Activated naive CD4-positive, alpha-beta T cell treated with Interleukin-2 at 50 U/mL for 16 hours (primary cell): Measurements from ENCODE around the gene GOLGA6D.
"Not testable (repeated sequence)": the region's sequence is repeated elsewhere in the genome, so short reads cannot be mapped to it uniquely, and the experiment has no call there.

Experiments
- DNase-seq: peaks from one replicate; pipeline ENCODE4 v3.0.0-alpha.2; 2020

Gene GOLGA6D, protein sequence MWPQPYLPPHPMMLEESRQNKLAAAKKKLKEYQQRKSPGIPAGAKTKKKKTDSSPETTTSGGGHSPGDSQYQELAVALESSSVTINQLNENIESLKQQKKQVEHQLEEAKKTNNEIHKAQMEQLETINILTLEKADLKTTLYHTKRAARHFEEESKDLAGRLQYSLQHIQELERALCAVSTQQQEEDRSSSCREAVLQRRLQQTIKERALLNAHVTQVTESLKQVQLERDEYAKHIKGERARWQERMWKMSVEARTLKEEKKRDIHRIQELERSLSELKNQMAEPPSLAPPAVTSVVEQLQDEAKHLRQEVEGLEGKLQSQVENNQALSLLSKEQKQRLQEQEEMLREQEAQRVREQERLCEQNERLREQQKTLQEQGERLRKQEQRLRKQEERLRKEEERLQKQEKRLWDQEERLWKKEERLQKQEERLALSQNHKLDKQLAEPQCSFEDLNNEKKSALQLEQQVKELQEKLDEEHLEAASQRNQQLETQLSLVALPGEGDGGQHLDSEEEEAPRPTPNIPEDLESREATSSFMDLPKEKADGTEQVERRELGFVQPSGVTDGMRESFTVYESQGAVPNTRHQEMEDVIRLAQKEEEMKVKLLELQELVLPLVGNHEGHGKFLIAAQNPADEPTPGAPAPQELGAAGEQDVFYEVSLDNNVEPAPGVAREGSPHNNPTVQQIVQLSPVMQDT

GRCh38 chr15:75282572-75282971 lies at the start of gene GOLGA6D:
Gene GOLGA6D (plus strand): TSS chr15:75282835. CDS start chr15:75282876, 41 bp downstream.
- DNase-seq, result not testable (repeated sequence)

- no peak for DNase-seq
Observed at GRCh38 chr15:75233504-75234190, 49.0 kb upstream of the GOLGA6D start.

DNA sequence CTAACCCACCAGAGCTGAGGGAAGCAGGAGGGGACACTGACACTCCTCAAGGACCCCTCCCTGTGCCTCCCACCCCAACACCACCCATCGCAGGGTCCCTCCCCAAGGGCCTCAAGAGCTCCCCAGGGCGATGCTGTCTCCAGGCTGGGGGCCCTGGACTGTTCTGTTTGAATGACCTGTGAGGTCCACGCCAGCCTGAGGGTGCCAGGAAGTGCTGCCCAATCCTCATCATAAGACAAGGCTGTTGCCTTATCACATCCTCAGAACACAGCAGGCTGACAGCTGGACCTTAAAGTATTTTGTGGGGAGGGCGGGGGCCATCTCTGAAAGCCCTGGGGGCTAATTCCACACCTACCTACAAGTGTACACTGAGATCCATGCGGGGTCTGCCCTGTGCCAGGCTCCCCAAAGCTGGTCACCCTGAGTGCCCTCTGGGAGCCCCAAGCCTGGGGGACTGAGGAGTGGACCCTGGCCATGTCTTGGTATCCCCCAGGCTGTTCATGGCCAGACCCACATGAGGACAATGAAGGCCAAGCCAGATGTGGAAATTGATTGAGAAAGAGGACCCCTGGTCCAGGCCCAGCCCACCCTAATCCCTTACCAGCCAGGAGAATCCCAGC lies 48.3 kb upstream of the GOLGA6D start:
- DNase-seq, result no peak

DNA sequence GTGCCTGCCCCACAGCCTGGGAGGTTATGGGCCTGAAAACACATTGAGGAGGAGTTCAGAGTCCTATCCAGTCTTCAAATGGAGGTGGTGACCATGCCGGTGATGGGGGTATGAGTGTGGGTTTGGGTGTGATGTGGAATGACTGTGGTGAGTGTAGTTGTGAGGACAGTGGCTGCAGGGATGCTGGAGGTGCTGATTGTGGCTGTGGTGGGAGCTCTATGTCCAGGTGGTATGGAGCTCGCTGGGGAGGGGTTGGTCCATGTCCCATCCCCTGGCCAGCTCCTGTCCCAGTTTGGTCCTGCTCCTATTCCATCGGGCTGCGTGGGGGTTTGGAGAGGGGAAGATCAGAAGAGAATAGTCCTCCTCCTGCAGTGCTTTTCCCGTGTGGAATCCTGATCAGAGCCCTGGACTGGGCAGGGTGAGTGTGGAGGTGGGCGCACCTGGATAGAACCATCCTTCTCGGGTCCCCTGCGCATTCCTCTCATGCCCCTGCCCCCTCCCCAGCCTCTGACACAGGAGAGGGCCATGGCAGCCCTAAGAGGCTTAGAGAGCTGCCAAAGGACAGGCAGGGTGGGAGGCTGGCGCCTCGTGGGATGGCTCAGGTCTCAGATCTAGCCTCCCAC lies 47.5 kb upstream of the GOLGA6D start:
- no peak for DNase-seq

- no peak for DNase-seq
Observed at GRCh38 chr15:75235760-75236729, 46.6 kb upstream of the GOLGA6D start.

DNA sequence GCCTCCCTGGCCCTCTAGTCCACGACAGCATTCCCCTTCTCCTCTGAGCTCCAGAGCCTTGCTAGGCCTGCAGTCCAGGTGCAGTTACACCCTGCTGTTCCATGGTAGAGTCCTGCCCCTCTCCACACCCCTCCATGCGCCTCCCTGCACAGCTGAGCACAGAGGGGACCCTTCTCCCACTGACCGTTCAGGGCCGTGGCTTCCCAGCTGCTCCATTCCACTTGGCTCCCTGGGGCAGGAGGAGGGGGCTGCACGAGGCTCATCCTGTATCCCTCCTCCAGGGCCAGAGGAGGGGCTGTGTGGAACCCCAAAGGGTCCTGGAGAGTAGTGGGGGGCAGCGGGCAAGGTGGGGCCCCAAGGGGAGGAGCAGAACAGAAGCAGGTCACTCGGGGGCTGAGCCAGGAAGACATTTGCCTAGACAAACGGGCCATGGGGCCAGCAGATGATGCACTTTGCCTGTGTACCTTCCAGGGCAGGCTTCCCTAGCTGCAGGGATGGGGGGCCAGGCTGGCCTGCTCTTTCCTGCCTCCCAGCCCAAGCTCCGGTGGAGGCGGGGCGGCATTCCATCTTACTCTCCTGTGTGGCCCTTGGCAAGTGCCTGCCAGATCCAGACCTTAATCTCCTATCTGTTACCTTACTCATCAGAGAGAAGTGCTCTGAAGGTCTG lies 45.2 kb upstream of the GOLGA6D start:
- DNase-seq, result no peak

GRCh38 chr15:75238150-75238549 lies 44.5 kb upstream of the GOLGA6D start:
- DNase-seq, result no peak

GRCh38 chr15:75245741-75246140 lies 36.9 kb upstream of the GOLGA6D start:
- not testable (repeated sequence) for DNase-seq

- not testable (repeated sequence) for DNase-seq
Observed at GRCh38 chr15:75248991-75249390, 33.6 kb upstream of the GOLGA6D start.

DNA sequence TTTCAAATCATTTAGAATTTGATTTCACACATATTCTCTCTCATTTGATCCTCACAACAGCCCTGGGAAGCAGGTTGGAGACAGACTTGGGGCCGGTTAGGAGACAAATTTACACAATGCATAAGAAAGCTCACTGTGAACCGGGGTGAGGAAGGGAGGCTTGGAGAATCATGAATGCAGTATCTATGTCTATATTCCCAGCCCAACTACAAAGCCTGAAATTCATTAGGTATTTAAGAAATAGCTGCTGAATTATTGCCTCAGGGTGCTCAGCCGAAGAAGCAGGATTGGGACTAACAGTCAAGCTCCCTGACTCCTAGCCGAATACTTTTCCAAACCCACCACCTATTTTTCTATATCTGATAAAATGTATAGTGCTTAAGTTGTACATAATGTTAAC lies 32.9 kb upstream of the GOLGA6D start:
- no peak for DNase-seq

GRCh38 chr15:75251343-75251742 lies 31.3 kb upstream of the GOLGA6D start:
- DNase-seq, result not testable (repeated sequence)

DNA sequence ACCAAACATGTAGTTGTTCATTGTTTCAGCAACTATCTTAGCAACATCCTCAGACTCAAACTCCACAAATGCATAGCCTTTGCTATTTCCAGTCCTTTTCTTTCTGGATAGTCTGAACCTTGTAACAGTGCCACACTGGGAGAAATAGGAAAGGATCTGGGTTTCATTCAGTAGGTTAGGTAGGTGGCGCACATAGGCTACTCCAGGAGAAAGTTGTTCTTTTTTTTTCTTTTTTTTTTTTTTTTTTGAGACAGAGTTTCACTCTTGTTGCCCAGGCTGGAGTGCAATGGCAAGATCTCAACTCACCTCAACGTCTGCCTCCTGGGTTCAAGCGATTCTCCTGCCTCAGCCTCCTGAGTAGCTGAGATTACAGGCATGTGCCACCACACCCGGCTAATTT lies 30.4 kb upstream of the GOLGA6D start:
- not testable (repeated sequence) for DNase-seq

DNA sequence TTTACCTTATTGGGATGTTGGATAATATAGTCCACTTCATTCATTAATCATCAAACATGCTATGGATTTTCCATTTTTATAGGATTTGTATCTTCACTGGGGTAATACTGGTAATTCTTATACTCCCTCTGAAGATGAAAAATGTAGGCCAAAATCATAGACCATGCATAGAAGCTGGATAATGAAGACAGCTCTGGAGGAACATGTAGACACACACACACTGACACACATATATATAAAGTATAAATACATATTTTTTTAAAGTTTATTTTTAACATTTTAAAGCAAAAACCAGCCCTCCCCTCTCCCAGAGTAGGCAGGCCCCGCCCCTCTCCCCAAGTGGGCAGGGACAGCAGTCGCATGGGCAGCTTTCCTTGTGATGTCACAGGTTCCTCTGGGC lies 24.6 kb upstream of the GOLGA6D start, which contains the start of gene GOLGA6C:
GOLGA6C (plus strand) TSS at position 301 of the 400 bp plus-strand sequence. CDS start 265 bp downstream, outside the sequence.
- DNase-seq, result not testable (repeated sequence)

GRCh38 chr15:75258620-75259343 lies 23.9 kb upstream of the GOLGA6D start:
- DNase-seq, result not testable (repeated sequence)

- not testable (repeated sequence) for DNase-seq
Observed at GRCh38 chr15:75259873-75260272, 22.8 kb upstream of the GOLGA6D start.

- DNase-seq, result not testable (repeated sequence)
Observed at GRCh38 chr15:75273751-75274359, 8.8 kb upstream of the GOLGA6D start.

GRCh38 chr15:75274509-75275107 lies 8.0 kb upstream of the GOLGA6D start:
- peak; percentile 58 for DNase-seq

GRCh38 chr15:75275617-75276016 lies 7.0 kb upstream of the GOLGA6D start:
- not testable (repeated sequence) for DNase-seq

DNA sequence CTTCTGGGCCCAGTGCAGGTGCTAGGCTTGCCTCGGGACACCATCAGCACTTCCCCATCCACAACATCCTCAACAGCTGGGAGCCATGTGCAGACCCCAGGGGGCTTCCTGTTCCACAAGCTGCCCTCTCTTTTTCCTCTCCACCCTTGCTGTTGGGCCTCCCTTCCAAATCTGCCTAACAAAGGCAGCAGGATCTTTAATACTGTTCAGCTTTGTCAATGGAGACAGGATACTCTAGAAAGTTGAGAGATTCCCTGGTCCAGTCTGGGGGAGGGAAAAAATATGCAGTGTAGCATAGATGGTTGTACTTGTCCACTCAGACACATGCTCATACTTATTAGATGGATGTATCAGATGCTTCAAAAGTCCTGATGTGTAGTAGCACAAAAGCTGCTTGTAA lies 4.1 kb upstream of the GOLGA6D start:
- DNase-seq, result not testable (repeated sequence)
